LNCaP clone FGC (cell line): ENCODE data around the gene TRAPPC5.

Experiments used
- DNase-seq: peaks from one replicate; pipeline ENCODE4 v3.0.0-alpha.2; 2011; ENCODE audit warnings: low read depth
- H3K4me3 ChIP-seq: 2 replicates; pipeline ENCODE4 v1.5.1; 2011; ENCODE audit warnings: mild to moderate bottlenecking, low read depth, low read length, control low read depth
- TF ChIP-seq, protein P1 (sequence below): IDR thresholded peaks from 2 replicates; pipeline ENCODE4 v1.5.1; 2012; ENCODE audit warnings: mild to moderate bottlenecking; ENCODE audit not compliant: control insufficient read depth, insufficient read depth; ENCODE audit errors: extremely low read depth

The TRAPPC5 gene

DNA sequence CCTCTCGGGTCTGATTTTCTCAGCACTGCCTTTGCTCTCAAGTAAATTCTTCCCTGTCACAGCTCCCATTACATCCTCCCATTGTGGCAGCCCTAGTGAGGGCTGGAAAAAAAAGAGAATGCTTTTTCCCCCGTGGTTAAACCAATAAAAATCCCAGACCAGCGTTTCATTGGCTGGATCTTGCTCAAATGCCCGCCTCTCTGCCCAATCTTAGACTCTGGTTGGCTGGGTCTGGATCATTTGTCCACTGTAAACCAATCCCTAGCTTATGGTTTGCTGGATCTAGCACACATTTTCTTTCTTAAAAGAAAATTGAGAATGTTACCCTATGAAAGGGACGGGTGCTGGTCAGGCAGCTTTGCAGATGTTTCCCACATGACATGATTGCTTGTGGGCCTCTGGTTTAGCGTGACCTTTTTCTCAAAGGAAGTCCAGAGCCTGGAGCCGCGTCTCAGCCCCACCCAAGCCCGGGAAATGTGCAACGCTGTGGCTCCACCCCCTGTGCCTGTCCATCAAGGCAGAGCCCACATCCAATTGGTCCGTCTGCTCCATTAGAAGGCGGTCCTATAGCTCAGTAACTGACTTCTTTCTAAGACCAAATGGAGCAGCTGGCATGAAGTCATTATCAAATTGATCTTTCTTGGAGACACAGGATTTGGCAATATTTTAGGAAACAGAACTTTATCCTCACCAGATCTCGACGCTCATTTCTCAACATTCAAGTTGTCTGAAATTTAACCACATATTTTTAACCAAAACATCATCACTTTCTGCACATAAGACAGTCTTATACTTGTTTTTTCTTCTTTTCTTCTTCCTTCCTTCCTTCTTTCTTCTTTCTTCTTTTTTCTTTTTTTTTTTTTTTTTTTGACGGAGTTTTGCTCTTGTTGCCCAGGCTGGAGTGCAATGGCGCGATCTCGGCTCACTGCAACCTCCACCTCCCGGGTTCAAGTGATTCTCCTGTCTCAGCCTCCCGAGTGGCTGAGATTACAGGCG lies 6.3 kb upstream of the TRAPPC5 start:
- DNase-seq = peak; percentile 43
- TF ChIP-seq, protein P1, sequence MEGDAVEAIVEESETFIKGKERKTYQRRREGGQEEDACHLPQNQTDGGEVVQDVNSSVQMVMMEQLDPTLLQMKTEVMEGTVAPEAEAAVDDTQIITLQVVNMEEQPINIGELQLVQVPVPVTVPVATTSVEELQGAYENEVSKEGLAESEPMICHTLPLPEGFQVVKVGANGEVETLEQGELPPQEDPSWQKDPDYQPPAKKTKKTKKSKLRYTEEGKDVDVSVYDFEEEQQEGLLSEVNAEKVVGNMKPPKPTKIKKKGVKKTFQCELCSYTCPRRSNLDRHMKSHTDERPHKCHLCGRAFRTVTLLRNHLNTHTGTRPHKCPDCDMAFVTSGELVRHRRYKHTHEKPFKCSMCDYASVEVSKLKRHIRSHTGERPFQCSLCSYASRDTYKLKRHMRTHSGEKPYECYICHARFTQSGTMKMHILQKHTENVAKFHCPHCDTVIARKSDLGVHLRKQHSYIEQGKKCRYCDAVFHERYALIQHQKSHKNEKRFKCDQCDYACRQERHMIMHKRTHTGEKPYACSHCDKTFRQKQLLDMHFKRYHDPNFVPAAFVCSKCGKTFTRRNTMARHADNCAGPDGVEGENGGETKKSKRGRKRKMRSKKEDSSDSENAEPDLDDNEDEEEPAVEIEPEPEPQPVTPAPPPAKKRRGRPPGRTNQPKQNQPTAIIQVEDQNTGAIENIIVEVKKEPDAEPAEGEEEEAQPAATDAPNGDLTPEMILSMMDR = no peak
- H3K4me3 ChIP-seq = no peak overlapping the region

DNA sequence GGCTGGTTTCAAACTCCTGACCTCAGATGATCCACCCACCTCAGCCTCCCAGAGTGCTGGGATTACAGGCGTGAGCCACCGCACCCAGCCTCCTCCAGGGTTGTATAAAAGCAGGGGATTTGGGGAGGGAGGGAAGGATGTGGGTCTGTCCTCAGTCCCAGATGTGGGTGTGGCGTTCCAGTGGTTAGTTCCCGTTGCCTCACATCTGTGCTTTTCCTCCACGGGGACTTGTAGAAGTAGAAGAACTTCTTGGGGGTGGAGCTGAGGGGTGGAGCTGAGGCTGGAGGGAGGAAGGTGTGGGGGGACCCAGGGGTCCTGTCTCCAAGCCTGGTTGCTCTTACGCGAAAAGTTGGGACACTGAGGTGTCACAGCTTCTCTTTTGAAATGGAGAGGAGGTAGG lies 4.3 kb upstream of the TRAPPC5 start:
- no peak overlapping the region for H3K4me3 ChIP-seq
- TF ChIP-seq, protein P1 = no peak
- no peak for DNase-seq

DNA sequence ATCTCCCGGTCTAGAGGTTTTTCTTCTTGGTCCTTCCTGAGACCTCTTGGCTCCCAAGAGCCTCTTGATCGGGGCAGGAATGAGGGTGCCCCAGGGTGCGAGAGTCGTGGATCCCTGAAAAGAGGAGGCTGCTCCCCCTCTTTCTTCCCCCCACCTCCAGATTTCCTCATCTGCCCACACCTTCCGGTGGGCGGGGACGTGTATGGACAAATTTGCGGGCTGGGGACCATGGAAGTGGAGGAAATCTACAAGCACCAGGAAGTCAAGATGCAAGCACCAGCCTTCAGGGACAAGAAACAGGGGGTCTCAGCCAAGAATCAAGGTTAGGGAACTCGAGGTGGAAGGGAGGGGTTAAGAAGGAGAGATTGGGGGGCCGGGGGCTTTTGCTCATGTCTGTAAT lies 3.8 kb upstream of the TRAPPC5 start, which contains the start of gene MCEMP1:
Gene MCEMP1 (plus strand): TSS at position 237 of the 400 bp plus-strand sequence. CDS start 31 bp downstream, at position 268.
- TF ChIP-seq, protein P1 = no peak
- DNase-seq = no peak
- H3K4me3 ChIP-seq = no peak within 1 kb of the TSS

DNA sequence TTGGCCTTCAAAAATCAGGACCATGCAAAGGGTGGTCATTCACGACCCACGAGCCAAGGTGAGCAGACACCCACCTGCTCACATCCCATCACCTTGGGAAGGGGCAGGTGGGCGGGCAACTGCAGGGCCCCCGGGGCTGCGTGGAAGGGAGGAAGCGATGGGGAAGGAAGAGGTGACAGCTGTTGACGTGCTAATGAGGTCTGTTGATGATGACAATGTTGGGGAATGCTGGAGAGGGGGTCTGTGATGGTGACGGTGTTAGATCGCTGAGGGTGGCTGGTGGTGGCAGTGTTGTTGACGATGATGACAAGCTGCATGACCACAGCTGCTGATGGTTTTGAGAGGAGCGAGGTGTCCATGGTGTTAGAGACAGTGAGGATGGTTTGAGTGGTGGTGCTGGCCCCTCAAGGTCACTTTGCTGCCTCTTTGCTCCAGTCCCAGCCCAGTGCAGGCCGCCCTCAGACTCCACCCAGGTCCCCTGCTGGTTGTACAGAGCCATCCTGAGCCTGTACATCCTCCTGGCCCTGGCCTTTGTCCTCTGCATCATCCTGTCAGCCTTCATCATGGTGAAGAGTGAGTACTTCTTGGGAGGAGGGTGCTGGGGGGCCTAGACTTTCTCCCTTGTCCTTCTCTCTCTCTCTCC lies 2.8 kb upstream of the TRAPPC5 start:
- TF ChIP-seq, protein P1 = no peak
- H3K4me3 ChIP-seq = no peak overlapping the region
- no peak for DNase-seq

DNA sequence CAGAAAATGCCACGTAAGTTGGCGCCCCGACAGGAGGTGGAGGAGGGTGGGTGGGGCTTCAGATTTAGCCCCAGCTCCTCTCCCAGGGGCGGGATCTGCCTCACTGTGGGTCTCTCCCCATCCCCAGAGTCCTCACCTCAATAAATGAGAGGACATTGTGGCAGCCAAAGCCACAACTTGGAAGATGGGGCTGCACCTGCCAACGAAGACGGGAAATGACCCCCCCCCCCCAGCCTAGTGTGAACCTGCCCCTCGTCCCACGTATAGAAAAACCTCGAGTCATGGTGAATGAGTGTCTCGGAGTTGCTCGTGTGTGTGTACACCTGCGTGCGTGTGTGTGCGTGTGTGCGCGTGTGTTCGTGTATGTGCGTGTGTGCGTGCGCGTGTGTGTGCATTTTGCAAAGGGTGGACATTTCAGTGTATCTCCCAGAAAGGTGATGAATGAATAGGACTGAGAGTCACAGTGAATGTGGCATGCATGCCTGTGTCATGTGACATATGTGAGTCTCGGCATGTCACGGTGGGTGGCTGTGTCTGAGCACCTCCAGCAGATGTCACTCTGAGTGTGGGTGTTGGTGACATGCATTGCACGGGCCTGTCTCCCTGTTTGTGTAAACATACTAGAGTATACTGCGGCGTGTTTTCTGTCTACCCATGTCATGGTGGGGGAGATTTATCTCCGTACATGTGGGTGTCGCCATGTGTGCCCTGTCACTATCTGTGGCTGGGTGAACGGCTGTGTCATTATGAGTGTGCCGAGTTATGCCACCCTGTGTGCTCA lies 1.5 kb upstream of the TRAPPC5 start:
- no peak overlapping the region for H3K4me3 ChIP-seq
- TF ChIP-seq, protein P1 = peak; percentile 44
- no peak for DNase-seq

DNA sequence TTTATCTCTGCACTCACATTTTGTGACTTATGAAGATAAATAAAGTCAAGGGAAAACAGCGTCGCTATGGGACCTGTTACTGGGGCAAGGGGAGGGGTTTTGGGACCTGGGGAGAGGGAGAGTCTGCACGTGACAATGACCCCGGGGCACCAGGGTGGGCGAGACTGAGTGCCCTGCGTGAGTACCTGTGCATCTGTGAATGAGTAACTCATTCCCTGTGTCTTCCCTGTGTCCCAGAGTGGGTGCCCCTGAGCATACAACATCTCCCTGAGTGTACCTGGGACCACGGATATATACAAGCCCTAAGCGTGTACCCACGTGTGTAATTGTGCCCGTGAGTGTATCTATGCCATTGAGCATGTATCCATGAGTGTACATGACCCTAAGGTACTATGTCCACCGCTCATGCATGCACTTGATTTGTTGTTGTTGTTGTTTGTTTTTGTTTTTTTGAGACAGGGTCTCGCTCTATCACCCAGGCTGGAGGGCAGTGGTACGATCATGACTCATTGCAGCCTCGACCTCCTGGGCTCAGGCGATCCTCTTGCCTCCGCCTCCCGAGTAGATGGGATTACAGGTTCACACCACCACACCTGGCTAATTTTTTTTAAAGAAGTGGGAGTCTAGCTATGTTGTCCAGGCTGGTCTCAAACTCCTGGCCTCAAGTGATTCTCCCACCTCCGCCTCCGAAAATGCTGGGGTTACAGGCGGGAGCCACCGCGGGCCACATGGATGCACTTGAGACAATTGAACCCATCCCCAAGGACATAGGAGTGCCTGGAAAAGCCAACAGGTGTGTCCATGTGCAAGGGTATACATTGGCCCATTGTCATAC lies 645 bp upstream of the TRAPPC5 start:
- TF ChIP-seq, protein P1 = no peak
- no peak for DNase-seq
- H3K4me3 ChIP-seq = peak overlapping the region; percentile 85
